HUDEP-2 (cell line): ENCODE data around the gene KCNQ2.

Experiments
- DNase-seq, 76 experiments: peaks; one replicate each; lab custom pipeline; 2025; ENCODE audit not compliant: unreplicated experiment in 76 of 76; lab: John Stamatoyannopoulos, UW

The KCNQ2 gene

GRCh38 chr20:63374504-63374903, 98.0 kb downstream of the KCNQ2 start:
- no peak for DNase-seq

GRCh38 chr20:63373996-63374395, 98.5 kb downstream of the KCNQ2 start:
- DNase-seq: no peak

- DNase-seq: no peak
These were observed 99.2 kb downstream of the KCNQ2 start for GRCh38 chr20:63372971-63373885.

- DNase-seq: no peak
These were observed 101.1 kb downstream of the KCNQ2 start for GRCh38 chr20:63371291-63371865.

GRCh38 chr20:63370618-63371187, 101.8 kb downstream of the KCNQ2 start:
- no peak for DNase-seq

GRCh38 chr20:63369724-63370617, 102.5 kb downstream of the KCNQ2 start:
- DNase-seq: no peak

GRCh38 chr20:63369024-63369530, 103.4 kb downstream of the KCNQ2 start:
- no peak for DNase-seq

- no peak for DNase-seq
These were observed 104.3 kb downstream of the KCNQ2 start for GRCh38 chr20:63368151-63368550.

- no peak for DNase-seq
These were observed 104.9 kb downstream of the KCNQ2 start for GRCh38 chr20:63367446-63368055.

- no peak for DNase-seq
These were observed 105.8 kb downstream of the KCNQ2 start for GRCh38 chr20:63366390-63367365.

- DNase-seq: no peak
These were observed 106.7 kb downstream of the KCNQ2 start for GRCh38 chr20:63365601-63366389.

GRCh38 chr20:63364801-63365585, 107.5 kb downstream of the KCNQ2 start:
- no peak for DNase-seq

- no peak for DNase-seq
These were observed 108.4 kb downstream of the KCNQ2 start for GRCh38 chr20:63363981-63364561.

- DNase-seq: no peak
These were observed 109.2 kb downstream of the KCNQ2 start for GRCh38 chr20:63363013-63363957.

- DNase-seq: no peak
These were observed 109.9 kb downstream of the KCNQ2 start for GRCh38 chr20:63362436-63363009.
